ENCODE measurements around the gene MYNN. TPM values are rescaled to one million over a fixed set of nuclear protein-coding genes. Genes with fewer than 3 reads are reported as not detected.

Gene MYNN
- total and polyA plus RNA-seq, 2 of the 13 experiments (the other 11 are each of a cell fraction or from before 2014, with no cell fraction given) = 10.4 to 17.6 TPM

DNA sequence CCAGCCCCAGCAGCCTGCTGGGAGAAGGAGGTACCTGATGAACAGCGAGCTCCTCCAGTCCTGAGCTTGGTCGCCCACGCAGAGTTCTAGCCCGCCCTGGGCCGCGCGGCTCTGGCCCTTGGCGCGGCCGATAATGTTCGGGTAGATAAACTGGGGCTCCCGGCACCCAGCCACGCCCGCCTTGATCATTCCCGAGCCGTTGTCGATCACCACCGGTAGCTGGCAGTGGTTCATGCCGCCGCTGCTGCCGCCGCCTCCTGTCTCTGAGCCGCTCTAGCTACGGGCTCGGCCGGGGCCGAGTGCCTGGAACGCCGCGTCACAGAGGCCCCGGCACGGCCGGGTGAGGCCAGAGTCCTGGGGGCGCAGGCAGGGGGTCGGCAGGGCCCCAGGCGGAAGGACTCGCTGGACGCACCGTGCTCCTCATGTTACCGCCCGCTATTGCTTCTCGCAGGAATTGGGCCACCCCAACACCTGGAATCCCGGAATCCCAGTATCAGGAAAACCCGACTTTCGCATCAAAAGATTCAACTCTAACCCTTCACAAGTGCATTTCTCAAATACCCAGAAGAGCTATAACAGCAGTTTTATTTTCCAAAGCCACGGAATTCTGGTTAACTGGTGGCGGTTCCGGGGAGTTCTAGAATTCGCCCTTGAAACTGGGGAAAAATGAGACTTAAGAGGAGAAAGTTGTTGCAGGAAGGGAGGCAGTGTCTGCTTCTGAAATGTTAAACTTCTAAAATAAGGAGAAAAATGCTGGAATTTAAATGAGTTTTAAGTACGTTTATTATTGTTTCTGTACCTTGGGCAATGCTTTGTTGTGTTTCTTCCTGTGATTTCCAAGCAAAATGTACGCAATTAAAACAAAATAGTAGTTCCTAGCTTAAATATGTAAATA lies 3.7 kb upstream of the MYNN start, which contains the start of gene ACTRT3 (continued):
- 0 out of 2 replicates have a peak, but pooled peaks have one; percentile 18 for TF ChIP-seq ZNF503 (CRISPR knock-in tag; IDR thresholded peaks at IDR 0.05)
- no peak for TF ChIP-seq U2AF2 (IDR thresholded peaks at IDR 0.05; ENCODE audit: low read depth, low read length)
- no peak for TF ChIP-seq ZNF703 (CRISPR knock-in tag; IDR thresholded peaks at IDR 0.05; ENCODE audit: borderline replicate concordance)
- peak; percentile 47 for TF ChIP-seq HNRNPLL (IDR thresholded peaks at IDR 0.05; ENCODE audit: low read depth, low read length, poor library complexity, severe bottlenecking)
- TF ChIP-seq DNMT1 (CRISPR knock-in tag; IDR thresholded peaks at IDR 0.05) = no peak
- TF ChIP-seq BRCA1 (CRISPR knock-in tag; IDR thresholded peaks at IDR 0.05) = no peak
- TF ChIP-seq ZSCAN21 (CRISPR knock-in tag; IDR thresholded peaks at IDR 0.05; ENCODE audit: borderline replicate concordance) = no peak
- no peak for TF ChIP-seq AKAP8 (CRISPR knock-in tag; IDR thresholded peaks at IDR 0.05)
- no peak for TF ChIP-seq SOX13 (IDR thresholded peaks at IDR 0.05)
- TF ChIP-seq SOX13 (CRISPR knock-in tag; conservative IDR thresholded peaks at IDR 0.05 in 1 of 2, IDR thresholded peaks at IDR 0.05 in 1 of 2) = no peak
- no peak for TF ChIP-seq FUBP1 (CRISPR knock-in tag; IDR thresholded peaks at IDR 0.05; ENCODE audit: borderline replicate concordance)
- no peak for TF ChIP-seq ZNF691 (CRISPR knock-in tag; IDR thresholded peaks at IDR 0.05; ENCODE audit: borderline replicate concordance, low read depth)
- TF ChIP-seq ZNF326 (CRISPR knock-in tag; IDR thresholded peaks at IDR 0.05; ENCODE audit: borderline replicate concordance) = no peak
- TF ChIP-seq ATAD3A (CRISPR knock-in tag; IDR thresholded peaks at IDR 0.05) = no peak
- TF ChIP-seq RNF2 (conservative IDR thresholded peaks at IDR 0.05; ENCODE audit: low read depth) = no peak
- TF ChIP-seq ZNF496 (CRISPR knock-in tag; IDR thresholded peaks at IDR 0.05; ENCODE audit: insufficient replicate concordance) = no peak
- no peak for TF ChIP-seq MXD1 (CRISPR knock-in tag; IDR thresholded peaks at IDR 0.05)
- TF ChIP-seq MLXIP (CRISPR knock-in tag; IDR thresholded peaks at IDR 0.05; ENCODE audit: borderline replicate concordance) = no peak
- TF ChIP-seq U2AF1 (optimal IDR thresholded peaks at IDR 0.05; ENCODE audit: low read depth, low read length) = no peak
- TF ChIP-seq ZNF790 (CRISPR knock-in tag; IDR thresholded peaks at IDR 0.05; ENCODE audit: borderline replicate concordance) = no peak
